Fibroblast of lung (primary cell): Measurements from ENCODE around the gene COLGALT1.

Experiments
- CTCF ChIP-seq, 2 donors: IDR thresholded peaks in 1 of 2; conservative IDR thresholded peaks in 1 of 2; 1 replicate in 1 of 2; 2 replicates in 1 of 2; pipeline ENCODE4 v1.5.1; 2011 to 2012; ENCODE audit warnings: low read length in 2 of 2, control low read depth in 1 of 2, inconsistent platforms in 1 of 2, low read depth in 1 of 2, mild to moderate bottlenecking in 1 of 2
- EZH2 ChIP-seq: IDR thresholded peaks from 2 replicates; pipeline ENCODE4 v1.5.1; 2012; ENCODE audit warnings: low read length, control low read depth, mild to moderate bottlenecking; ENCODE audit errors: missing control alignments

GRCh38 chr19:17532557-17532956, 22.9 kb upstream of the COLGALT1 start:
- TF ChIP-seq CTCF (conservative IDR thresholded peaks at IDR 0.05 in 1 of 2, IDR thresholded peaks at IDR 0.05 in 1 of 2; ENCODE audit: low read depth in 1 of 2, low read length in 2 of 2) (no peak), EZH2 (no peak)
